MV-4-11 (cell line): ENCODE measurements around the gene DIP2C.
"Not testable (repeated sequence)": the region's sequence is repeated elsewhere in the genome, so short reads cannot be mapped to it uniquely, and the experiment has no call there.

Experiments
- DNase-seq: peaks from one replicate; lab custom pipeline; 2025; lab: John Stamatoyannopoulos, UW

Gene DIP2C

GRCh38 chr10:656883-657282, 32.6 kb downstream of the DIP2C start:
- DNase-seq, result no peak

GRCh38 chr10:655184-655583, 34.3 kb downstream of the DIP2C start:
- DNase-seq, result no peak

GRCh38 chr10:654647-654996, 34.8 kb downstream of the DIP2C start:
- no peak for DNase-seq

GRCh38 chr10:653991-654646, 35.3 kb downstream of the DIP2C start:
- DNase-seq, result no peak

- not testable (repeated sequence) for DNase-seq
Measured at GRCh38 chr10:652832-653459, 36.5 kb downstream of the DIP2C start.

GRCh38 chr10:652233-652632, 37.2 kb downstream of the DIP2C start:
- no peak for DNase-seq

GRCh38 chr10:651692-652091, 37.8 kb downstream of the DIP2C start:
- DNase-seq, result no peak

GRCh38 chr10:650886-651615, 38.4 kb downstream of the DIP2C start:
- DNase-seq, result no peak

- no peak for DNase-seq
Measured at GRCh38 chr10:650441-650851, 39.0 kb downstream of the DIP2C start.

- no peak for DNase-seq
Measured at GRCh38 chr10:649798-650440, 39.5 kb downstream of the DIP2C start.

- DNase-seq, result no peak
Measured at GRCh38 chr10:649445-649797, 40.0 kb downstream of the DIP2C start.

GRCh38 chr10:647019-647418, 42.4 kb downstream of the DIP2C start:
- DNase-seq, result not testable (repeated sequence)

GRCh38 chr10:646118-646524, 43.3 kb downstream of the DIP2C start:
- DNase-seq, result no peak

GRCh38 chr10:644943-645334, 44.5 kb downstream of the DIP2C start:
- no peak for DNase-seq

GRCh38 chr10:644076-644942, 45.2 kb downstream of the DIP2C start:
- no peak for DNase-seq

GRCh38 chr10:642186-642890, 47.1 kb downstream of the DIP2C start:
- DNase-seq, result no peak

- DNase-seq, result no peak
Measured at GRCh38 chr10:641149-642010, 48.1 kb downstream of the DIP2C start.

- DNase-seq, result no peak
Measured at GRCh38 chr10:640673-641045, 48.8 kb downstream of the DIP2C start.

GRCh38 chr10:639751-640672, 49.5 kb downstream of the DIP2C start:
- DNase-seq, result no peak
